CD4-positive, alpha-beta T cell treated with Interferon alpha-2 for 1 hour (primary cell): ENCODE data around the gene TFCP2L1.

Experiments
- DNase-seq, 2 donors: peaks; one replicate each; pipeline ENCODE4 v3.0.0-alpha.2; 2020 to 2022

TFCP2L1 gene

DNA sequence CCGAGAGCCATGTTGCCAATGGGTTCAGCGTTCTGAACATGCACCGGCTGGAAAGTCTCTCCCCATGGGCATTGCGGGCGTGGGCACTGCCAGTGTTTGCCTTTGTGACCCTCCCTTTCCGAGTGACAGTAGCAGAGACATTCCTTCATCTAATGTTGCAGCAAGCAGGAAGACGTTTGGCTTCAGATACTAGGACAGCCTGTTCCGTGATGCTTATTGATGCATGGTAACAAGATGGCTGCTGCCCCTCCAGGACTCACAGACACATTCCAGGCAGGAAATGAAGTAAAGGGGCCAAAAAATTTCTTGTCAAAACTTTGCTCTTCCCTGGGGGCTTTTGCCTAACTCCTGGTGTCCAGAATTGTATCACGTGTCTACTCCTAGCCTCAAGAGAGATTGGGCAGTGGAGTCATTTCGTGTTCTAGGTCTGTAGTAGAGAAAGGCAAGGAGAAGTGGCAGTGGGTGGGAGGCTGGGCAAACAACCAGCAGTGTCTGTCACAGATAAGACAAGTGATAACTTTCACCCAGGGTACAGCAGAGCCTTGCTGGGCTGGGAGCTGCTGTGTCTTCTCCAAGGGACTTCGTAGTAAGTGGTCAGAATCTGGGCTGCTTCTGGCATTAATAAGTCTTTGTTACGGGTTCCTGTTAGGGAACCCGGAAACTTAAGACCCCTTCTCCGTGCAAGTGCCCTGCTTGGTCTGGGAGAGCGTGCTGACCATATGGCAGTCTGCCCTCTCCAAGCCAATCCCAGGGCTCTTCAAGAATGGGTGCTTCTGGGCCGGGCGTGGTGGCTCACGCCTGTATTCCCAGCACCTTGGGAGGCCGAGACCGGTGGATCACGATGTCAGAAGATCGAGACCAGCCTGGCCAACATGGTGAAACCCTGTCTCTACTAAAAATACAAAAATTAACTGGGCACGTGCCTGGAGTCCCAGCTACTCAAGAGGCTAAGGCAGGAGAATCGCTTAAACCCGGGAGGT is 93.5 kb downstream of the TFCP2L1 start:
- no peak for DNase-seq

DNA sequence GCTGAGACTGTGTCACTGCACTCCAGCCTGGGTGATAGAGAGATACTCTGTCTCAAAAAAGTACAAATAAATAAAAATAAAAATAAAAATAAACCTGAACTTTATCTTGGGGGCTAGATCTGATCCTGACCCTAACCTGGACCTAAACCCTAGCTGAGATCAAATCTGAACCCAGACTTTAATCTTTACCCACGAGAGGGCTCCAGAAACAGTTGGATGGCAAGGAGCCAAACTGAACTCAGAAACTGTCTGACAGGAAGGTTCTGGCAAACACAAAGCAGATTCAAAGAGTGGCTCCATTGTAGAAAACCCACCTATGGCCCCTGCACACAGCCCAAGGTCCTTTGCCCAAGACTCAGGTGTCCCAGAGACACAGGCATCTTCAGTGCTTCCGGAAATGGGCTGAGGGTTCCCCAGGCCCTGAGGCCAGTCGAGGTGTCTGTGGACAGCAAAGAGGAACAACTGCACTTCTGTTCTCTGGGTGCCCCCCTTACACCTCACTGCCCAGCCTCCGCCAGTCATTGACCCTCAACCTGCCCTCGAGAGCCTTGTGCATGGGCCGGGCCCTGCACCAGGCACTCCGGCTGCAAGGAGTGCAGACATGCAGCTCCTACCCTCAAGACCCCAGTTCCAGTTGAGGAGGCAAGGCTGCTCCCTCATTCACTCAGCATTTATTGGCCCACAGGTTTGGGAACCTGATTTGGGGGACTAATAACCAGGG is 95.2 kb downstream of the TFCP2L1 start:
- no peak for DNase-seq

DNA sequence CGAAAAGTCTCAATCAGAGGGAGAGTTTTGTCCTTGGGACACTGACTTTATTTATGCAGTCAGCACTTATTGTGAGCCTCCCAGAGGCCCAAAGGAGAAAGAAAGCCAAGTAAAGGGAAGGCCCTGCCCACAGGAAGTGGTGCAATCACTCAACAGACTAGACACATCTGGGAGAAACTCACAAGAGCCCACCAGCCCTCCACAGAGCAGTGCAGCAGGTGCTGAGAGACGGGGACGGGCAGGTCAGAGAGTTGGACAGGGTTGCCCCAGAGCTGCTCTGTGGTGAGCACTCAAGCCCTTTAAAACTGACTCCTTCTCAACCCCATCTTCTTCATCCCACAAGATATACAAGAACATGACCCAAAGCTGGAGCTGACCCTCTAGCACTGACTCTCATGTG is 96.0 kb downstream of the TFCP2L1 start:
- no peak for DNase-seq

DNA sequence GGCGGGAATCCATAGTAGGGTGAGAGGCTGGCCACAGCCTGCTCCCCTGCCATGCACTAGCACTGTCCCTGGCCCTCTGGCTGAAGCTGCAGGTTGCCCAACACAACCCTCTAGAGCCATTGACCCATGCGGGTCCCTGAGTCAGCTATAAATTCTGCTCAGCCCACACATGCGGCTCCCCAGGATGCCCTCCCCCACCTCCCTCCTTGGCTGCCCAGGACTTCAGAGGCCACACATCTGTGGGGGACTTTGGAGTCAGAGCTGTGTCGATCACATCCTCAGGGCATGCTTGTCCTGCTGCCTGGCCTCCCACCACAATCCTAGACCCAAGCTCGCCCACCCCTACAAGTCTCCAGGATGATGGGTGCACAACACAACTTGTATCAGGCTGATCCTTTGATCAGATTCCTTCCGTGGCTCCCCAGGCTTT is 97.0 kb downstream of the TFCP2L1 start:
- no peak for DNase-seq

DNA sequence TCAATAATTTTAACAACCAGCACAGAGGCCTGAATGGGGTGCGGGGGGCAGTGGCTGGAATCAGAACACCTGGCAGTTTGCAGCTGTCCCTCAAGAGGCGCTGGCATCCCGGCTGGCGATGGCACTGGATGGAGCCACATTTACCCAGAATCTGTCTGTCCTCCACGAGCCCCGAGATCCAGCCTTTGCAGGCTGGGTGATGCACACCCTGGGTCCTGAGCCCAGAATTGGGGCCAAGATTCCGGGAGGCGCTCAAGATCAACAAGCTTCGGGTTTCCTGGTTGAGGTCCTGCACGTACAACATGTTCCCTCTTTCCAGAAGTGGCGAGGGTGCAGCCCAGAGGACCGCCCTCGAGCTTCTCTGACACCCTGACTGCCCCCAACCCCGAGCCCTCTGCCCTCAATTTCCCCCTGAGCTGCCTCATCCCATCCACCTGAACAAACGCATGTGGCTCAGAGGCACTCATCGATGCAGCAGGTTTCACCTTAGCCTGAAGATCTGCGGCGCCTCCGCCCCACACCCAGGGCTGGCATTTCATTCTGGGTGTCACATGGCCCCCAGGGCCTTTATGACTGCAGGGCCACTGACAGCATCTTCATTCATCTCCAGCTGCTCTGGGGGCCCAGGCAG is 97.5 kb downstream of the TFCP2L1 start:
- DNase-seq, result no peak

DNA sequence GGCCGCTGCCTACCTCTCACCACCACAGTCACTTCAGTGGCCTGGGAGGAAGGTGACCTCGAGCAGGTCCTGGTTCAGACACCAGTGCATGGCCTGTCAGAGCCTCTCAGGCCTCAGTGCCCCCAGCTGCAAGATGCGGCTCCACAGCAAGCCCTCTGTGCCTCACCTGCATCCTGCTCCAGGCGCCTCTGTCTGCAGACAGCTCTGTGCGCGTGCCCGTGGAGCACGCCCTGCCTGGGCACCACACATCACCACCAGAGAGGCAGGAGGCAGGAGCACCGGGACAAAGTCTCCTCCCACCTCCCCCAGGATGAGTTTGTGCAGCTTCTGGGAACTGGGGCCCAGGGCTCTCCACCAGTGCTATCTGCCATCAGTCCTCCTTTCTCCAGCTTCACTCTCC is 98.7 kb downstream of the TFCP2L1 start:
- DNase-seq, result no peak

DNA sequence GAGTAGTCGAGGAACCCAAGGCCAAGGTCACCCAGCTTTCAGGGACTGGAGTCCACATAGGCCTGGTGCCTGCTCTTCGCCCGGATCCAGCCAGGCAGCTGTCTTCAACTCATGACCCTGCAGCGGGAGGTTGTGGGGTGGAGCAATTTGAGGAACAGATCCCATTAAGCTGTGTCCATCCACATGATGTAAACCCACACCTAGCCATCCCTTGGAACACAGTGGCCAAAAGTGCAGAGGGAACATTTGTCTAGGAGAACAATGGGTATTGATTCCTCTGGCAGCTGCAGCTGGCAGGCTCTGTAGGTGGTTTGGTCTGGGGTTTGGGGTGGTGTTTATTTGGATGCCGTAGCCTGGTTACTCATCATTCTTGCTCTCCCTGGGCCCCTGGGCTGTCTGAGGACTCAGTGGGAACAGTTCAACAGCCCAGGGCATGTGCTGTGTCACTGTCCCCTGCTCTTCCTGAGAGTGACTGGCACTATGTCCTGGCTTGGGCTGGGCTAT is 99.4 kb downstream of the TFCP2L1 start:
- DNase-seq, result no peak

DNA sequence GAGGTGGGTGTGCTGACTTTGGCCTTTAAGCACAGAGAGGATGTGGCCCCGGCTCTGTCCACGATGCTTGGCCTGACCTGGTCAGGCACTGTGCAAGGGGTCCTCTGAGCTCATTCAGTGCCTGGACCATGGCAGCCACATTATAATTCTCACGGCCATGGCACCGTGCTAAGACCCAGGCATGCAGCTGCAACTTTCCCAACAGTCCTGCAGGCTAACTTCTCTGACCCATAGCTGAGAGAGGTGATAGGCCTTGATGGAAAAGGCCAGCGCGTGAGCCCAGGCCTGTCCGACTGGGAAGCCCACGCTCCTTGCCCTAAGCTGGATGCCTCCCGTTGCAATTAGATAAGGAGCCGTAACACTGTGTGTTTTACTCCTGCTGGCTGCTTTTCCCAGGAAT is 99.9 kb downstream of the TFCP2L1 start:
- DNase-seq, result no peak

DNA sequence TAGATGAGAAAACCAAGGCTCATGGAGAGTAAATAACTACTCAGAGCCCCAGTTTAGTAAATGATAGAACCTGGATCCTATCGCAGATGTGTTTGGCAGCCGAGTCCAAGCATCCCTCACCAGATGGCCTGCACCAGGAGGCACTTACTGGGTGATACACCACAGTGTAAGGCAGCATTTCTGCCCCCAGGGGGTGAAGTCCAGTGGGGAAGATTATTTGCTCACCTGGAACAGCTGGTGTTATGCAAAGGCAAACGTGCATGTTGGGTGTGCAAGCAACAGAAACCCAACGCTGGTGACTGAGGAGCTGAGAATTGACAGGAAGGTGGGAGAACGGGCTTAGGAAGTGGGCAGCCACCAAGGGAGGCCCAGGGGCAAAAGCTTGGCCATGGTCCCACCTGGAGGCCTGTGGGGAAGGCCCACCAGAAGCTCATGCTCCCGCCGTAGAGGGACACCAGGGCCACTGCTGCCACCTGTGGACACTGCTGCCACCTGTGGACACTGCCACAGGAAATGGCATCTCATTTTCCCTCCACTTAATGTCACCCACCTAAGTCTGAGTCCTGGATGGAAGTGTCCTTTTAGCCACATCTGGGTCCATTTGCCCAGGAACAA is 100.6 kb downstream of the TFCP2L1 start:
- DNase-seq, result no peak

DNA sequence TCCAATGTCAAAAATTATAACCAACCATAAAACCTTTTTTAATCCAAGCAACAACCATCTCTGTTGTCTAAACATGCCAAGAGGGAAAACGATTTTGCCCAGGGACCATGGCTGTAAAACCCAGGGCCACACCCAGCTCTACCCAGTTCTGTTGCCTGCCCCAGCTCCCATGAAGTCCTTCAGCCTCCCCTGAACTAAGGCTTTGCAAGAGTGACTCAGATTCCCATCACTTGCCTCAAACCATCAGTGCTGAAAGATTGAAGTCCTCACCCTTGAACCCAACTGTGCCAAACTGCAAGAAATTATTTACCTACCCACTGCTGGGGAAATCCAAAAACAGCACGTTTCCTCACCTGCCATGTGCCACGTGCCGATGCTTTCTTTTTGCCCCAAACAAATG is 102.5 kb downstream of the TFCP2L1 start:
- no peak for DNase-seq

DNA sequence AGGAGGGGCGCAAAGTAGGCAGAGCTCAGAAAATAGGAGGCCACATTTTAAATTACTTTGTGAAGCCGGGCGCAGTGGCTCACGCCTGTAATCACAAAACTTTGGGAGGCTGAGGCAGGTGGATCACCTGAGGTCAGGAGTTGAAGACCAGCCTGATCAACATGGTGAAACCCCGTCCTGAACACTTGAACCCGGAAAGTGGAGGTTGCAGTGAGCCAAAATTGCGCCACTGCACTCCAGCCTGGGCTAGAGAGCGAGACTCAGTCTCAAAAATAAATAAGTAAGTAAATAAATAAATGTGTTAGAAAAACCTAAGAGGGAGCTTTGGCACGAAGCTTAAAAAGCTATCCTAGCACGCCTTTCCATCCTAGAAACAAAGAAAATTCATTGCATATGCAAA is 105.5 kb downstream of the TFCP2L1 start:
- no peak for DNase-seq

DNA sequence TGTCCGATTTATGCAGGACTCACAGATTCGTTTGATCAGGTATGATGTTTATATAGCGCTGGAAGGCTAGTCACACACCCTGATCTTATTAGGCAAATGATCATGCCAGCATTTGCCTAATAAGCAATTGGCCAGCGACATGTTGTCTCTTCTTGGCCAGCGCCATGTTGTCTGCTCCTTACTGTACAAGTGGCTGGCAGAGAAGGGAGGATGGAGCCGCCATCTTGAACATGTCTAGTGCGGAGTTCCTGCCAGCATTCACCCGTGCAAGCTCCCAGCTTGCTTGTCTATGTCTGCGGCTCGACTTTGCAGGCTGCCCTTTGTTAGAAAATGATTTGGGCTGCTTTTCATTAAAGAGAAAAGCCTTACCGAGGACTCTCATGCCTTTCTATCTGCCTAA is 106.3 kb downstream of the TFCP2L1 start:
- no peak for DNase-seq

DNA sequence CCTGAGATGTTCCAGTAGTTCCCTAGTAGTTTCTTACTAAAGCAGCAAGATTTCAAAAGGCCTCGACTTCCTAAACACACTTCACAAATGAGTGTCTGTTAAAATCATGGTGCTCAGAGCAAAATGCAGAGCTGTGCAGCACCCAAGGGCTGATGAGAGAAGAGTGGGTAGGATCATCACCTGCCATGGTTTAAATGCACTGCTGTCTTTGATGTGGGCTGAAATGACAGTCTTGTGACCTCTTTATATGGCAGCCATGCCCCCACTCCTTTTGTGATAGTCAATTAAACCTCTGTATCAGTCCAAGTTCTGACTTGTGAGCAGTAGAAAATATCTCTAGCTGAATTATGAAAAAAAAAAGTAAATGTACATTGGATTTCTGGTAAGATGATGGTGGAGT is 107.1 kb downstream of the TFCP2L1 start:
- no peak for DNase-seq

DNA sequence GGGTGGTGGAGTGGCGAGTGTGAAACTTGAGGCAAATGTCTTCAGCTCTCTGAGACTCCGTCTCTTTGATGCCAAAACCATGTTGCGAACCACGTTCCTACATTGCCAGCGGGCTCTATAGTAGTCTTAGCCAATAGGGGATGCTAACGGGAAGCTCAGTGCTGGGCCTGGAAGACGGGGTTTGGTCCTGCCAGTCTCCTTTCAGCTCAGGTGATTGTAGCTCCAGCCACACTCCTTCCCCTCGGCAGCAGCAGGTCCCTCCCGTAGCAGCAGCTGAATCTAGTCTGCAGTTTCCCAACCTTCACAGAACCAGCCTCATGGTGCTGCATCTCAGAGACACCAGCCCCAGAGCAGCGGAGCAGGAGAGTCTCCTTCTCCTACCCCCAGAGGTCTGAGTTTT is 109.7 kb downstream of the TFCP2L1 start:
- DNase-seq, result no peak

DNA sequence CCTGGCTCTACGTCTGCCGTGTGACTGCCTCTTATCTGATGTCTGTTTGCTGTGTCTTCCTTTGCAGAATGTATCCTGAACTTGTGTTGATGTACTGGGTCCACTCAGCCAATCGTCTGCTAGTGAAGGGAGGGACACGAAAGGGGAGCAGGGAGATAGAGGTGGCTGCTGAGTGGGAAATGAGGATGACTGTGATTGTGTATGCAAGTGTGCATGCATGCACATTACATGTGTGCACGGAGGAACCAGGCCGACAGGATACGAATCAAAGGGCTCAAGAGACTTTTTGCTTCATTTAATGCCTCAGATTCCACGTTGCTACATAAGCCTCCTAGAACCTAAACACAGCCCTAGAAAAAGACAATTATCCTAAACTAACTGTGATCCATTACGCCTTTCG is 111.2 kb downstream of the TFCP2L1 start:
- DNase-seq, result no peak

DNA sequence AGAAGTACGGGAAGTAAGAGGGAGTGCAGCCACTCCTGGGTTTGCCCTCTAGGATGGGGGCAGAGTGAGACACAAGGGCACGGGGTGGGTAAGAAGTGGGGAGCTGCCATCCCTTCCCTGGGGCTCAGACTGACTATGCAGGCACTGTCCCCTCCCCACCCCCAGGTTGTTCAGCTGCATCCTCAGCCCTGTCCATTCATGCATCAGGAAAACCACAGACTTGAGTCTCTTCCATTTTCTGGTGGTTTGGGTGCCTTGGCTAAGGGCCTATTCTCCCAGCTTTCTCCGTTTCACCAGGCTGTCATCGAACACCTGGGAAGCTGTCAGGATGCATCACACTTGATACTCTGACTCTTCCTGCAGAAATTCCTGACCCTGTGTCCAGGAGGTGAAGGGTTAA is 111.9 kb downstream of the TFCP2L1 start:
- no peak for DNase-seq

DNA sequence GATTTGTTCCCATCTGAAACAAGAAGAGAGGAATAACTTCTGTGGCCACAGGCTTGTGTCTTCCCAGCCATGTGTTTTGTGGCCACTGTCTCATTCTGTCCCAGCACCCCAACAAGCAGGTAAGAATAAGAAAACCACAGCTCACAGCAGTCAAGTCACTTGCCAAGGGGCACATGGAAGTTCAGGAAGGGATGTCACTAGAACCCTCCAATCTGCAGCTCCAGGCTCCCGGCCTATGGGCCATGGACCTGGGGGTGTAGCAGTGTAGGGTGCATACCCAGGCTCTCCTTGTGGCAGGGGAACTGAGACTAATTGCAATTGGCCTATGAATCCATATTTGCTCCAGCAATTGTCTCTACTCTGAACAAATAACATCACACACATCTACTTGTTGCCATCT is 112.5 kb downstream of the TFCP2L1 start:
- DNase-seq, result no peak

DNA sequence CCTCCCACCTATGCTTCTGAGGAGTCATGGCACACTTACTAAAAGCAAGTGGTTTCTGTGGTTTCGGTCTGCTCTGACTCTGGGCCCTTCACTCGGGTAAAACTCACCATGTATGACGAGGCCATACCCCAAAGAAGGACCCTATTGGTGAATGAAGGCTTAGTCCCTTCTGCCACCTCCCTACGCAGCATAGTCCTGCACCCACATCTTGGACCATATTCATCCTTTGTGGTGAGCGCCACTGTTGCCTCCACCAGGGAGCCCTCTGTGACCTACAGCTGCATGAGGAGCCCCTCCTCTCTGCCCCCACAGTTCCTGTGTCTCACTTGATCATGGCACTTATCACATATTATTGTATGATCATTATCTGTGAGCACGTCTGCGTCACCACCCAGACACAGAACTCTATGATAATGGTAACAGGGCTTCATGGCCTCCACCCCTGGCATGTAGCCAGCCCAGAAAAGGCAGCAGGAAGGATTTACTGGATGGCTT is 113.3 kb downstream of the TFCP2L1 start:
- no peak for DNase-seq

DNA sequence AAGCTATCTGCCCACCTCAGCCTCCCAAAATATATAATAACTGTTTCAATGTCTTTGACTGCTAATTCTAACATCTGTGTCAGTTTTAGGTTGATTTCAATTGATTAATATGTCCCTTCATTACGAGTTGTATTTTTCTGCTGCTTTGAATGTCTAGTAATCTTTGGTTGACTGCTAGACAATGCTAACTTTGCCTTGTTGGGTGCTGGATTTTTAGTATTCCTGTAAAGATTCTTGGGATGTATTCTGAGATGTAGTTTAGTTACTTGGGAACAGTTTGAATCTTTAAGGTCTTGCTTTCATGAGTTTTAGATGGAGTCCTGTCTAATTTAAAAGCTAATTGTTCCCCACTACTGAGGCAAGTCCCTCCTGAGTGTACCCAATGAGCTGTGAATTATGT is 114.4 kb downstream of the TFCP2L1 start:
- no peak for DNase-seq

DNA sequence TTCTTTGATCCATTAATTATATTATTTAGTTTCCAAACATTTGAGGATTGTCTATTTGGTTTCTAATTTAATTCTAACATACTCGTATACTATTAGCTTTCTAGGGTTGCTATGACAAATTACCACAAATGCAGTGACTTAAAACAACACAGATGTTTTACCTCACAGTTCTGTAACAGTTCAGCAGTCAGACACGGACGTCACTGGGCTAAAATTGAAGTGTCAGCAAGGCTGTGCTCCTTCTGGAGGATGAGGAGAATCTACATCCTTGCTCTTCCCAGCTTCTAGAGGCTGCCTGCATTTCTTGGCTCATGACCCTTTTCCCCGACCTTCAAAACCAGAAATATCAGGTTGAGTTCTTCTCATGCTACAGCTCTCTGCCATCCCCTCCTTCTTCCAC is 117.6 kb downstream of the TFCP2L1 start:
- no peak for DNase-seq
